Caco-2 (cell line): Measurements from ENCODE around the gene CHSY1. TPM values are rescaled to one million over a fixed set of nuclear protein-coding genes. Genes with fewer than 3 reads are reported as not detected.

Experiments used
- BruUV-seq: library from RNA; stranded (reverse); fragments of 400-500 nt; replicated peaks from 2 replicates; lab custom pipeline; 2021; lab: Mats Ljungman, UMichigan
- CTCF ChIA-PET: fragments of 300-600 bp; sonication (Branson Sonifier 250); formaldehyde crosslinking; loops from one replicate; lab custom pipeline; 2022; ENCODE audit warnings: antibody characterized with exemption; lab: Charles Lee
- POLR2A ChIA-PET: fragments of 300-600 bp; sonication (Branson Sonifier 250); formaldehyde crosslinking; loops from one replicate; lab custom pipeline; 2022; ENCODE audit warnings: antibody characterized with exemption; lab: Charles Lee
- DNase-seq, 2 experiments: peaks; one replicate each; pipeline versions ENCODE4 v3.0.0 to v3.0.0-alpha.2; 2020 to 2022
- H3K27me3 ChIP-seq: replicated peaks from 2 replicates; pipeline ENCODE4 v1.6.0; 2011; ENCODE audit warnings: low read length; ENCODE audit not compliant: control insufficient read depth, insufficient read depth
- H3K36me3 ChIP-seq: 2 replicates; pipeline ENCODE4 v1.5.1; 2011; ENCODE audit warnings: low read length; ENCODE audit not compliant: control insufficient read depth, insufficient read depth
- H3K4me1 ChIP-seq: fragments of 250-450 bp; sonication (Bioruptor Pico); 2 replicates; pipeline ENCODE4 v1.5.1; 2020; ENCODE audit warnings: mild to moderate bottlenecking
- H3K4me3 ChIP-seq: 2 replicates; pipeline ENCODE4 v1.5.1; 2011; ENCODE audit warnings: low read depth, mild to moderate bottlenecking, control low read depth, low read length
- H3K9me3 ChIP-seq: fragments of 250-450 bp; sonication (Bioruptor Pico); 2 replicates; pipeline ENCODE4 v1.5.1; 2020; ENCODE audit warnings: mild to moderate bottlenecking, moderate library complexity
- H3K27ac Mint-ChIP-seq: one replicate; pipeline ENCODE4 v1.8.0; 2022; ENCODE audit warnings: mixed read lengths; ENCODE audit not compliant: unreplicated experiment
- H3K27me3 Mint-ChIP-seq: one replicate; pipeline ENCODE4 v1.8.0; 2022; ENCODE audit warnings: mixed read lengths; ENCODE audit not compliant: insufficient read depth, unreplicated experiment
- H3K36me3 Mint-ChIP-seq: one replicate; pipeline ENCODE4 v1.8.0; 2022; ENCODE audit warnings: mild to moderate bottlenecking, mixed read lengths; ENCODE audit not compliant: insufficient read depth, unreplicated experiment
- H3K4me1 Mint-ChIP-seq: one replicate; pipeline ENCODE4 v1.8.0; 2022; ENCODE audit warnings: low read depth, mixed read lengths; ENCODE audit not compliant: unreplicated experiment
- H3K4me3 Mint-ChIP-seq: one replicate; pipeline ENCODE4 v1.8.0; 2022; ENCODE audit warnings: mild to moderate bottlenecking, moderate library complexity, mixed read lengths; ENCODE audit not compliant: unreplicated experiment
- H3K9me3 Mint-ChIP-seq: one replicate; pipeline ENCODE4 v1.8.0; 2022; ENCODE audit warnings: mixed read lengths; ENCODE audit not compliant: unreplicated experiment
- CTCF ChIP-seq, 2 experiments: fragments of 200-600 bp in 1 of 2; IDR thresholded peaks; 1 replicate in 1 of 2; 2 replicates in 1 of 2; pipeline versions ENCODE4 v1.5.1 to v1.8.0; 2011 to 2022; ENCODE audit warnings: antibody characterized with exemption in 1 of 2, control low read depth in 1 of 2, inconsistent platforms in 1 of 2, low read depth in 1 of 2, low read length in 1 of 2, mild to moderate bottlenecking in 1 of 2, moderate library complexity in 1 of 2; ENCODE audit not compliant: insufficient read depth in 1 of 2, severe bottlenecking in 1 of 2, unreplicated experiment in 1 of 2
- intact Hi-C: fragments of 100-400 bp; cut with micrococcal nuclease; formaldehyde crosslinking; loops from one replicate; pipeline ENCODE4 v1.10.0; 2022; ENCODE audit not compliant: unreplicated experiment
- total RNA-seq: library from RNA; stranded (reverse); gene quantifications from 2 replicates; pipeline ENCODE4 v1.2.3, GENCODE V29; 2022

CHSY1 gene
- total RNA-seq, 1 experiment from 2014 or later, result 18.7 TPM

GRCh38 chr15:101295607-101296161, 43.8 kb upstream of the CHSY1 start:
- Mint-ChIP-seq H3K4me3 (peak overlapping the region; percentile 93), H3K27me3 (no peaks in the 10 kb centered on the region), H3K36me3 (peaks cover 35% of the 10 kb centered on the region), H3K4me1 (peaks cover 7% of the 10 kb centered on the region), H3K27ac (peak overlapping the region; percentile 96), H3K9me3 (no peaks in the 10 kb centered on the region)
- H3K27me3 ChIP-seq, result no peaks in the 10 kb centered on the region
- H3K9me3 ChIP-seq, result no peaks in the 10 kb centered on the region
- peak overlapping the region; percentile 99 for H3K4me3 ChIP-seq
- TSS peak; percentile 62 for BruUV-seq
- POLR2A ChIA-PET, result interaction anchor here (0.6 kb wide), 1 partner anchor 44 kb away, joined by 4 read pairs; the partner anchor contains the start of gene CHSY1
- DNase-seq, result no peak
- intact Hi-C loops, result loop anchor here (2.0 to 5.0 kb wide), 2 partner anchors 197 to 355 kb away; no protein-coding TSS in a partner anchor
- TF ChIP-seq CTCF (IDR thresholded peaks at IDR 0.05; ENCODE audit: insufficient read depth in 1 of 2, low read depth in 1 of 2, low read length in 1 of 2, severe bottlenecking in 1 of 2, unreplicated experiment in 1 of 2), result no peak
- CTCF ChIA-PET, result no interaction called here
- no peaks in the 10 kb centered on the region for H3K36me3 ChIP-seq
- H3K4me1 ChIP-seq, result peaks cover 7% of the 10 kb centered on the region; the same call in 1 of the 2 replicates

GRCh38 chr15:101294731-101295606, 43.1 kb upstream of the CHSY1 start, which contains the start of gene SNRPA1:
Gene SNRPA1, minus strand, starts transcription at chr15:101295248. Its CDS starts 70 bp downstream, at chr15:101295178.
- peak within 1 kb of the TSS; percentile 99 for H3K4me3 ChIP-seq
- Mint-ChIP-seq H3K9me3 (no peaks in the 10 kb centered on the region), H3K27me3 (no peaks in the 10 kb centered on the region), H3K27ac (peak within 1 kb of the TSS; percentile 96), H3K36me3 (peaks cover 42% of the 10 kb centered on the region), H3K4me1 (peaks cover 7% of the 10 kb centered on the region), H3K4me3 (peak within 1 kb of the TSS; percentile 93)
- no peaks in the 10 kb centered on the region for H3K9me3 ChIP-seq
- no peaks in the 10 kb centered on the region for H3K36me3 ChIP-seq
- CTCF ChIA-PET, result interaction anchor here (1.0 kb wide), 1 partner anchor 77 kb away, joined by 3 read pairs; no protein-coding TSS in a partner anchor
- DNase-seq, result peak; percentile 95 to 97
- intact Hi-C loops, result loop anchor here (1.0 to 5.0 kb wide), 2 partner anchors 15 to 197 kb away; no protein-coding TSS in a partner anchor
- no peaks in the 10 kb centered on the region for H3K27me3 ChIP-seq
- TSS peak; percentile 34 for BruUV-seq
- H3K4me1 ChIP-seq, result peaks cover 7% of the 10 kb centered on the region; the same call in 1 of the 2 replicates
- POLR2A ChIA-PET, result interaction anchor here (0.6 to 0.9 kb wide), 4 partner anchors 10 to 43 kb away, joined by 3 to 5 read pairs (median 4); partner anchors contain the start of gene CHSY1
- no peak for TF ChIP-seq CTCF (IDR thresholded peaks at IDR 0.05; ENCODE audit: insufficient read depth in 1 of 2, low read depth in 1 of 2, low read length in 1 of 2, severe bottlenecking in 1 of 2, unreplicated experiment in 1 of 2)

- Mint-ChIP-seq H3K36me3 (peaks cover 61% of the 10 kb centered on the region), H3K4me1 (peaks cover 7% of the 10 kb centered on the region), H3K9me3 (no peaks in the 10 kb centered on the region), H3K4me3 (peak overlapping the region; percentile 93), H3K27me3 (no peaks in the 10 kb centered on the region), H3K27ac (peak overlapping the region; percentile 96)
- DNase-seq, result no peak
- peaks cover 2% of the 10 kb centered on the region for H3K36me3 ChIP-seq
- H3K4me3 ChIP-seq, result peak overlapping the region; percentile 99
- H3K4me1 ChIP-seq, result peaks cover 7% of the 10 kb centered on the region; the same call in 1 of the 2 replicates
- CTCF ChIA-PET, result no interaction called here
- no TSS peak for BruUV-seq
- POLR2A ChIA-PET, result no interaction called here
- TF ChIP-seq CTCF (IDR thresholded peaks at IDR 0.05; ENCODE audit: insufficient read depth in 1 of 2, low read depth in 1 of 2, low read length in 1 of 2, severe bottlenecking in 1 of 2, unreplicated experiment in 1 of 2), result no peak
- H3K27me3 ChIP-seq, result no peaks in the 10 kb centered on the region
- intact Hi-C loops, result no loop called here
- H3K9me3 ChIP-seq, result no peaks in the 10 kb centered on the region
Observed at GRCh38 chr15:101293122-101293521, 41.3 kb upstream of the CHSY1 start.
